Kidney epithelial cell (primary cell): ENCODE data around the gene STK4. TPM values are rescaled to one million over a fixed set of nuclear protein-coding genes. Genes with fewer than 3 reads are reported as not detected.

Source experiments
- DNase-seq: peaks from one replicate; pipeline ENCODE4 v3.0.0-alpha.2; 2010; ENCODE audit warnings: low read depth
- H3K27me3 ChIP-seq: 2 replicates; pipeline ENCODE4 v1.6.0; 2011; ENCODE audit warnings: low read length; ENCODE audit not compliant: control insufficient read depth, insufficient read depth
- H3K36me3 ChIP-seq: 2 replicates; pipeline ENCODE4 v1.5.1; 2011; ENCODE audit warnings: low read length; ENCODE audit not compliant: control insufficient read depth, insufficient read depth
- H3K4me3 ChIP-seq: 2 replicates; pipeline ENCODE4 v1.5.1; 2011; ENCODE audit warnings: low read depth, mild to moderate bottlenecking, control low read depth, low read length
- total RNA-seq: library from RNA; depleted of rRNA; stranded (reverse); fragments of >200 nt; gene quantifications from 2 replicates; pipeline ENCODE4 v1.2.3, GENCODE V29; 2015
- TF ChIP-seq, protein P1 (sequence below): IDR thresholded peaks from 2 replicates; pipeline ENCODE4 v1.5.1; 2011; ENCODE audit warnings: mild to moderate bottlenecking, moderate library complexity, low read length, control low read depth, inconsistent platforms; ENCODE audit not compliant: insufficient read depth, poor library complexity, severe bottlenecking

The STK4 gene
- total RNA-seq, 1 donor from 2014 or later, result 27.1 TPM

DNA sequence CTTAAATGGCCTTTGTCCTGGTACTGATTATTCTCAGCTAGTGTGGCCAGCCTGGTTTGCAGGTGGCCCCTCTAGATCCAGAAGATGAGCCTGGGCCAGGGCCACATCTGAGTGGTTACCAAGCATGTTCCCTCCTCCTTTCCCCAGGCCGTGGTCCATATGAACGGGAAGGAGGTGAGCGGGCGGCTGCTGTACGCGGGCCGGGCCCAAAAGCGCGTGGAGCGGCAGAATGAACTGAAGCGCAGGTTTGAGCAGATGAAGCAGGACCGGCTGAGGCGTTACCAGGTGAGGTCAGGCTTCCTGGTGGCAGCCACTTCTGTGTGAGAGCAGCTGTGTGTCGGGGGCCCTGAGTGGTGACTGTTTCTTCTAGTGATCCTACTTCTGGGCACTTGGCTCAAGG is 44.9 kb upstream of the STK4 start:
- H3K36me3 ChIP-seq, result no peaks in the 10 kb centered on the region
- H3K4me3 ChIP-seq, result no peak overlapping the region
- DNase-seq, result no peak
- TF ChIP-seq, protein P1, sequence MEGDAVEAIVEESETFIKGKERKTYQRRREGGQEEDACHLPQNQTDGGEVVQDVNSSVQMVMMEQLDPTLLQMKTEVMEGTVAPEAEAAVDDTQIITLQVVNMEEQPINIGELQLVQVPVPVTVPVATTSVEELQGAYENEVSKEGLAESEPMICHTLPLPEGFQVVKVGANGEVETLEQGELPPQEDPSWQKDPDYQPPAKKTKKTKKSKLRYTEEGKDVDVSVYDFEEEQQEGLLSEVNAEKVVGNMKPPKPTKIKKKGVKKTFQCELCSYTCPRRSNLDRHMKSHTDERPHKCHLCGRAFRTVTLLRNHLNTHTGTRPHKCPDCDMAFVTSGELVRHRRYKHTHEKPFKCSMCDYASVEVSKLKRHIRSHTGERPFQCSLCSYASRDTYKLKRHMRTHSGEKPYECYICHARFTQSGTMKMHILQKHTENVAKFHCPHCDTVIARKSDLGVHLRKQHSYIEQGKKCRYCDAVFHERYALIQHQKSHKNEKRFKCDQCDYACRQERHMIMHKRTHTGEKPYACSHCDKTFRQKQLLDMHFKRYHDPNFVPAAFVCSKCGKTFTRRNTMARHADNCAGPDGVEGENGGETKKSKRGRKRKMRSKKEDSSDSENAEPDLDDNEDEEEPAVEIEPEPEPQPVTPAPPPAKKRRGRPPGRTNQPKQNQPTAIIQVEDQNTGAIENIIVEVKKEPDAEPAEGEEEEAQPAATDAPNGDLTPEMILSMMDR, result no peak
- H3K27me3 ChIP-seq, result no peaks in the 10 kb centered on the region

DNA sequence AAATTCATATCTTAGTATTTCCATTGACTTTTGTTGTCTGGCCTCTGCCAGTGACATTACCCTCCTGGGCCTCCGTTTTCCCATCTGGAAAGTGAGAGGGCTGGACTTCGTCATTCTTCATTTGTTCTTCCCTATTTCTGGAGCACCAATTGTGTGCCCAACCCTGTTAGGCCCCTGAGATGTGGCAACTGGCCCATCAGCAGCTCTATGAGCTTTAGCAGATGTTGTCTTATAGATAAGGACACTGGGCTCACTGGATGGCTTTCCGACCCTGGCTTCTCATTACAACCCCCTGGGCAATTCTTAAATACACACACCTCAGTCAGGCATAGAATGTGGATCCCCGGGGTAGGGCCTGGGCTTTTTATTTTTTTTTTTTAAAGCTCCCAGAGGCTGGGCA is 41.8 kb upstream of the STK4 start:
- DNase-seq, result no peak
- TF ChIP-seq, protein P1, result no peak
- Histone ChIP-seq H3K36me3 (no peaks in the 10 kb centered on the region), H3K4me3 (no peak overlapping the region), H3K27me3 (no peaks in the 10 kb centered on the region)

DNA sequence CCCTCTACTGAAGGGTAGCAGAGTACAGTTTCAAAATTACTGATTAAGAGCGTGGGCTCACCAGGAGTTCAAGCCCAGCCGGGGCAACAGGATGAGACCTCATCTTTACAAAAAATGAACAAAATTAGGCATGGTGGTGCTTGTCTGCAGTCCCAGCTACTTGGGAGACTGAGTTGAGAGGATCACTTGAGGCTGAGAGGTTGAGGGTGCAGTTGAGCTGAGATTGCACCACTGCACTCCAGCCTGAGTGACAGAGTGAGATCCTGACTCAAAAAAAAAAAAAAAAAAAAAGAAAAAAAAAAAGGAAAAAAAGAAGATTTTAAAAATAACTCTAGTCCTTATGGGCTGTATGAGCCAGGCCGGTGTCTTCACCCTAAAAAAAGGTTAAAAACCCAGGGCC is 37.7 kb upstream of the STK4 start:
- Histone ChIP-seq H3K36me3 (no peaks in the 10 kb centered on the region), H3K27me3 (no peaks in the 10 kb centered on the region), H3K4me3 (no peak overlapping the region)
- no peak for DNase-seq
- TF ChIP-seq, protein P1, result no peak

DNA sequence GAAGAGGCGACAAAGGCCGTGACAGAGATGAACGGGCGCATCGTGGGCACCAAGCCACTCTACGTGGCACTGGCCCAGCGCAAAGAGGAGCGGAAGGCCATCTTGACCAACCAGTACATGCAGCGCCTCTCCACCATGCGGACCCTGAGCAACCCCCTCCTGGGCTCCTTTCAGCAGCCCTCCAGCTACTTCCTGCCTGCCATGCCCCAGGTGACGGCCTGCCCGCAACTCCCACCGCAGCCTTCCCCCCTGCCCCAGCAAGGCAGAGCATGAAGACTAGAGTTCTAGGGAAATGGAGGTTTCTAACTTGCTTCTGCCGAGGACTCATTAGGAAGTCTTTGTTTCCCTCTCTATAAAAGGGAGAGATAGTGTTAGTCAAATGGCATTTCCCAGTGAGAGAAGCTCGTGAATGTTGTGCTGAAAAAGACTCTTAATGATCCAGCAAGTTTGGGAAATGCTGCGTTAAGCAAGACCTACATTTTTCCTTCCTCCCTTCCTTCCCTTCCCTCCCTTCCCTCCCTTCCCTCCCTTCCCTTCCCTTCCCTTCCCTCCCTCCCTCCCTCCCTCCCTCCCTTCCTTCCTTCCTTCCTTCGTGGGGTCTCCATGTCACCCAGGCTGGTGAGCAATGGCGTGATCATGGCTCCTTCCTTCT is 35.7 kb upstream of the STK4 start:
- Histone ChIP-seq H3K27me3 (no peaks in the 10 kb centered on the region), H3K36me3 (no peaks in the 10 kb centered on the region), H3K4me3 (no peak overlapping the region)
- TF ChIP-seq, protein P1, result no peak
- no peak for DNase-seq

DNA sequence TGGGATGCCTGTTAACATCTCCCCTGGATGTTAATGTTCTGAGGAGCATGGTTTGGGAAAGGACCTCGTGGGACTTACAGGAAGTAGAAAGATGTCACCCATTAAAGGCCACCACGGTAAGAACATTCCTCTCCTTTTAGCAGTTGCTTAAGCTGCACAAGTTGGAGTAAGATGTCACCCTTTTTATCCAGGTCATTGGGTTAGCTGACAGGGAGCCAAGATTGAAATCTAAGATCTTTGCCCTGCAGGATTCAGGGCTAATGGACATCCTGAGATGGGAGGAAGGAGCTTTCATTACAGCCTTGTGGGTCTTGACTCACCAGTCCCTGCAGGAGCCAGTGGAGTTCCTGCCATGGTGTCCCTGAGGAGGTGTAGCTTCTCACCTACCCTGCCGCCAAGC is 34.4 kb upstream of the STK4 start:
- no peak for DNase-seq
- Histone ChIP-seq H3K27me3 (no peaks in the 10 kb centered on the region), H3K36me3 (no peaks in the 10 kb centered on the region), H3K4me3 (no peak overlapping the region)
- TF ChIP-seq, protein P1, result no peak

DNA sequence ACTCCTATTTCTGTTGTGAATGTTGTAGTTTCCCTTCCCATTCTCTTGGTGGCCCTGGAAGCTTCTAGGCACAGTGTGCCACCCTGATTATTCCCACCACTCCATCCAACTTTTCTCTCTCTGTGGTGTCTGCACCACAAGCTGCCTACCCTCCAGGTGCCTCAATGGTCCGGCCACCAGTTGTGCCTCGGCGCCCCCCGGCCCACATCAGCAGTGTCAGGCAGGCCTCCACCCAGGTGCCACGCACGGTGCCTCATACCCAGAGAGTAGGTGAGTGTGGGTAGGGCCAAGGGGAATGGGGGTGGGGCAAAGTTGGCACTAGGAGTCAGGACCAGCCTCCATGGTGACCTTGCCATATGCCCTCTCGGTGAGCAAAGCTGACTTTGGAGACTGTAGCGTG is 33.4 kb upstream of the STK4 start:
- H3K27me3 ChIP-seq, result no peaks in the 10 kb centered on the region
- H3K36me3 ChIP-seq, result no peaks in the 10 kb centered on the region
- TF ChIP-seq, protein P1, result no peak
- H3K4me3 ChIP-seq, result no peak overlapping the region
- DNase-seq, result no peak
